OCI-LY1 (cell line): ENCODE measurements around the gene MZT2A.
"Not testable (repeated sequence)": the region's sequence is repeated elsewhere in the genome, so short reads cannot be mapped to it uniquely, and the experiment has no call there.

Experiments
- H2AFZ ChIP-seq: fragments of 200-600 bp; sonication (generic), shearing (Covaris generic); 2 replicates; pipeline ENCODE4 v1.6.0; 2014; ENCODE audit warnings: antibody characterized with exemption, mild to moderate bottlenecking, low read length
- H3F3A ChIP-seq: fragments of 200-600 bp; sonication (generic), shearing (Covaris generic); 2 replicates; pipeline ENCODE4 v1.6.0; 2014; ENCODE audit warnings: mild to moderate bottlenecking, antibody characterized with exemption, low read length, moderate library complexity; ENCODE audit not compliant: insufficient read depth
- H3K27ac ChIP-seq: fragments of 200-600 bp; sonication (generic); 2 replicates; pipeline ENCODE4 v1.5.1; 2014; ENCODE audit warnings: low read length, mixed run types, mild to moderate bottlenecking, low read depth; ENCODE audit not compliant: poor library complexity, severe bottlenecking
- H3K27me3 ChIP-seq: fragments of 200-600 bp; sonication (generic); 2 replicates; pipeline ENCODE4 v1.6.0; 2014; ENCODE audit warnings: antibody characterized with exemption, mild to moderate bottlenecking, low read length, moderate library complexity; ENCODE audit not compliant: insufficient read depth
- H3K36me3 ChIP-seq: fragments of 200-600 bp; sonication (generic); 2 replicates; pipeline ENCODE4 v1.6.1; 2014; ENCODE audit warnings: mild to moderate bottlenecking, antibody characterized with exemption, low read length, moderate library complexity, mixed read lengths; ENCODE audit not compliant: insufficient read depth
- H3K4me1 ChIP-seq: fragments of 200-600 bp; sonication (generic); 2 replicates; pipeline ENCODE4 v1.5.1; 2014; ENCODE audit warnings: mild to moderate bottlenecking, low read length, moderate library complexity; ENCODE audit not compliant: insufficient read depth, severe bottlenecking
- H3K4me2 ChIP-seq: fragments of 200-600 bp; sonication (generic), shearing (Covaris generic); 2 replicates; pipeline ENCODE4 v1.6.1; 2014; ENCODE audit warnings: low read length
- H3K4me3 ChIP-seq: fragments of 200-600 bp; sonication (generic); 2 replicates; pipeline ENCODE4 v1.5.1; 2014; ENCODE audit warnings: low read length, low read depth, mild to moderate bottlenecking, mixed read lengths; ENCODE audit not compliant: poor library complexity, severe bottlenecking
- H3K79me2 ChIP-seq: fragments of 200-600 bp; shearing (Covaris generic); 2 replicates; pipeline ENCODE4 v1.6.1; 2016; ENCODE audit warnings: mixed run types, low read length, mixed read lengths; ENCODE audit not compliant: insufficient read depth
- H3K9ac ChIP-seq: fragments of 200-600 bp; sonication (generic), shearing (Covaris generic); 2 replicates; pipeline ENCODE4 v1.6.1; 2014; ENCODE audit warnings: mild to moderate bottlenecking, low read length, mixed read lengths
- H3K9me2 ChIP-seq: fragments of 200-600 bp; sonication (generic), shearing (Covaris generic); 2 replicates; pipeline ENCODE4 v1.6.1; 2014; ENCODE audit warnings: low read depth, mild to moderate bottlenecking, low read length, mixed read lengths
- H3K9me3 ChIP-seq: fragments of 200-600 bp; shearing (Covaris generic); 2 replicates; pipeline ENCODE4 v1.6.1; 2014; ENCODE audit warnings: low read length, mixed read lengths
- H4K20me1 ChIP-seq: fragments of 200-600 bp; sonication (generic), shearing (Covaris generic); 2 replicates; pipeline ENCODE4 v1.6.0; 2016; ENCODE audit warnings: mild to moderate bottlenecking, low read length; ENCODE audit not compliant: insufficient read depth
- EZH2 ChIP-seq: fragments of 200-600 bp; sonication (generic), shearing (Covaris generic); IDR thresholded peaks from 2 replicates; pipeline ENCODE4 v1.8.0; 2017; ENCODE audit warnings: borderline replicate concordance, mixed run types, mild to moderate bottlenecking, antibody characterized with exemption, low read length, moderate library complexity, mixed read lengths
- TF ChIP-seq, protein P1 (sequence below): fragments of 200-600 bp; sonication (generic), shearing (Covaris generic); IDR thresholded peaks from 2 replicates; pipeline ENCODE4 v1.5.1; 2017; ENCODE audit warnings: mild to moderate bottlenecking, antibody characterized with exemption, low read length, moderate library complexity, mixed read lengths

The MZT2A gene

GRCh38 chr2:131520526-131520925 lies 28.3 kb upstream of the MZT2A start:
- Histone ChIP-seq H3K4me1 (no peaks in the 10 kb centered on the region), H3F3A (no peaks in the 10 kb centered on the region), H2AFZ (no peak overlapping the region), H3K27me3 (no peaks in the 10 kb centered on the region), H3K9me3 (no peaks in the 10 kb centered on the region), H4K20me1 (no peaks in the 10 kb centered on the region), H3K4me2 (no peak overlapping the region), H3K4me3 (no peak overlapping the region), H3K27ac (no peak overlapping the region), H3K9me2 (no peaks in the 10 kb centered on the region), H3K36me3 (peaks cover 36% of the 10 kb centered on the region), H3K79me2 (no peaks in the 10 kb centered on the region), H3K9ac (no peak overlapping the region)
- TF ChIP-seq EZH2: no peak
- TF ChIP-seq, protein P1, sequence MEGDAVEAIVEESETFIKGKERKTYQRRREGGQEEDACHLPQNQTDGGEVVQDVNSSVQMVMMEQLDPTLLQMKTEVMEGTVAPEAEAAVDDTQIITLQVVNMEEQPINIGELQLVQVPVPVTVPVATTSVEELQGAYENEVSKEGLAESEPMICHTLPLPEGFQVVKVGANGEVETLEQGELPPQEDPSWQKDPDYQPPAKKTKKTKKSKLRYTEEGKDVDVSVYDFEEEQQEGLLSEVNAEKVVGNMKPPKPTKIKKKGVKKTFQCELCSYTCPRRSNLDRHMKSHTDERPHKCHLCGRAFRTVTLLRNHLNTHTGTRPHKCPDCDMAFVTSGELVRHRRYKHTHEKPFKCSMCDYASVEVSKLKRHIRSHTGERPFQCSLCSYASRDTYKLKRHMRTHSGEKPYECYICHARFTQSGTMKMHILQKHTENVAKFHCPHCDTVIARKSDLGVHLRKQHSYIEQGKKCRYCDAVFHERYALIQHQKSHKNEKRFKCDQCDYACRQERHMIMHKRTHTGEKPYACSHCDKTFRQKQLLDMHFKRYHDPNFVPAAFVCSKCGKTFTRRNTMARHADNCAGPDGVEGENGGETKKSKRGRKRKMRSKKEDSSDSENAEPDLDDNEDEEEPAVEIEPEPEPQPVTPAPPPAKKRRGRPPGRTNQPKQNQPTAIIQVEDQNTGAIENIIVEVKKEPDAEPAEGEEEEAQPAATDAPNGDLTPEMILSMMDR: no peak

- not testable (repeated sequence) for H3K4me3 ChIP-seq
Measured at GRCh38 chr2:131519871-131520470, 27.8 kb upstream of the MZT2A start.

DNA sequence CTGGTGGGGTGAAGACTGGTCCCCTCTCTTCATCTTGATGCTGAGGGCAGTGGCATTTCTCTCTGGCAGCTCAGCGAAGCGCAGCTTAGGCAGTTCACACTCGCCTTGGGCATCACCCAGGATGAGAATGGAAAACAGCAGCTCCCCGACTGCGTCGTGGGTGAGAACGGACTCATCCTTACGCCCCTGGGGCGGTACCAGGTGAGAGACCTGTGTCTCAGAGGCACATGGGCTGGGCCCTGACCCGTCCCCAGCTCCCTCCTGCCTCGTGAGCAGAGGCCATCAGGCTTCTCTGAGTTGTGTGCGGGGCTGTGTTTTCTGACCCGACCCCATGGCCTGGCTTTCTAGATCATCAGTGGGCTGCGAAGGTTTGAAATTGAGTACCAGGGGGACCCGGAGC lies 27.3 kb upstream of the MZT2A start:
- no peaks in the 10 kb centered on the region for H3K9me2 ChIP-seq
- no peaks in the 10 kb centered on the region for H3K9me3 ChIP-seq
- no peaks in the 10 kb centered on the region for H4K20me1 ChIP-seq
- no peak overlapping the region for H3K27ac ChIP-seq
- no peak overlapping the region for H3K4me2 ChIP-seq
- H3K27me3 ChIP-seq: no peaks in the 10 kb centered on the region
- no peak overlapping the region for H3K9ac ChIP-seq
- H3K4me1 ChIP-seq: peaks cover under 1% of the 10 kb centered on the region
- no peak overlapping the region for H3K4me3 ChIP-seq
- no peaks in the 10 kb centered on the region for H3K79me2 ChIP-seq
- TF ChIP-seq EZH2: no peak
- TF ChIP-seq, protein P1: no peak
- peaks cover 38% of the 10 kb centered on the region for H3K36me3 ChIP-seq
- H3F3A ChIP-seq: no peaks in the 10 kb centered on the region
- H2AFZ ChIP-seq: no peak overlapping the region

More at GRCh38 chr2:131519871-131520470, 27.8 kb upstream of the MZT2A start:
- H3K9ac ChIP-seq, H3K27me3 ChIP-seq, H3K27ac ChIP-seq, H3K4me2 ChIP-seq, H3K9me3 ChIP-seq, H2AFZ ChIP-seq, H4K20me1 ChIP-seq, H3K9me2 ChIP-seq, H3K4me1 ChIP-seq, H3K79me2 ChIP-seq, H3F3A ChIP-seq: not testable (repeated sequence)
- H3K36me3 ChIP-seq: peaks cover 36% of the 10 kb centered on the region

DNA sequence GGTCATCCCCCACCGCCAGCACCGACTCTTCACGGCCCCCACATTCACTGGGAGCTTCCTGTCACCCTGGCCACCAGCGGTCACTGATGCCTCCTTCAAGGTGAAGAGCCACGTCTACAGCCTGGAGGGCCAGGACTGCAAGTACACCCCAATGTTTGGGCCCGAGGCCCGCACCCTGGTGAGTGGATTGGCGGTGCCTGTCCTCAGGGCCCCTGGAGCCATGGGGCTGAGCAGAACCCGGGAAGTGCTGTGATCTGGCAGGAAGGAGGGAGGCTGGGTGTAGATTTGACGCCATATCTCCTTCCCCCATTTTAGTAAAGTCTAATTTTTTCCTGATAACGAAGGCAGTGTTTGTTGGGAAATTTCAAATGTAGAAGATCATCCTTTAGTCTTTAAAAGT lies 26.3 kb upstream of the MZT2A start:
- H3K4me2 ChIP-seq, H4K20me1 ChIP-seq, H3K4me3 ChIP-seq, H2AFZ ChIP-seq, H3K9me2 ChIP-seq, H3K79me2 ChIP-seq, H3K4me1 ChIP-seq, H3K27me3 ChIP-seq, H3K9ac ChIP-seq, H3F3A ChIP-seq, H3K9me3 ChIP-seq, H3K27ac ChIP-seq: not testable (repeated sequence)
- H3K36me3 ChIP-seq: peaks cover 47% of the 10 kb centered on the region

DNA sequence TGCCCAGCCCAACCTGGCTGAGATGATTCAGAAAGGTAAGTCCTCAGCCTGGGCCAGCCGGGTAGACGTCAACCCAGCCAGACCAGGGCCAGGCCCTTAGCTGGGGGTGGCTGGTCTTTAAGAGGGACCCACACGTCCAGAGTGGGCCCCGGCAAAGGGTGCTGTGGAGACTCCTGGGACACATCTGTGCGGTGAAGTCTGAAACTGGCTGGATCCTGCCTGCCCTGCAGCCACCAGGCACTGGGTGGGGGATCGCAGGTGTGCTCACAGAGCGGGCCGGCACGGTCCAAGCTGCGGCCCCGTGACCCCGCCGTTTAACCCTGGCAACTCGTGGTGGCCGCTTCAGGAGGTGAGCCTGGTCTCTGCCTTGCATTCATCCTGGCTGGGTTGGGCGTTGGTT lies 25.7 kb upstream of the MZT2A start:
- peaks cover 52% of the 10 kb centered on the region for H3K36me3 ChIP-seq
- not testable (repeated sequence) for H4K20me1 ChIP-seq, H3K9me2 ChIP-seq, H2AFZ ChIP-seq, H3K27me3 ChIP-seq, H3K4me2 ChIP-seq, H3K79me2 ChIP-seq, H3K4me1 ChIP-seq, H3K27ac ChIP-seq, H3F3A ChIP-seq, H3K4me3 ChIP-seq, H3K9me3 ChIP-seq, H3K9ac ChIP-seq
